B cell (primary cell): Measurements from ENCODE around the gene CYS1. TPM values are rescaled to one million over a fixed set of nuclear protein-coding genes. Genes with fewer than 3 reads are reported as not detected.

Experiments used
- ATAC-seq: fragments of 200-7000 bp; cut with Tn5 transposase; one replicate; pipeline ENCODE4 v1.10.0; 2021; ENCODE audit warnings: low read depth, mild to moderate bottlenecking, moderate number of reproducible peaks, moderate library complexity
- CTCF ChIA-PET: fragments of 350-600 bp; sonication (Branson Sonifier 250); formaldehyde crosslinking; loops from one replicate; lab custom pipeline; 2021; ENCODE audit warnings: antibody characterized with exemption, inconsistent platforms; lab: Charles Lee
- POLR2A ChIA-PET: fragments of 350-600 bp; sonication (Branson Sonifier 250); formaldehyde crosslinking; loops from one replicate; lab custom pipeline; 2021; ENCODE audit warnings: antibody characterized with exemption; lab: Charles Lee
- DNase-seq: peaks from one replicate; pipeline ENCODE4 v3.0.0; 2013
- H2AFZ ChIP-seq: 2 replicates; pipeline ENCODE4 v1.6.1; 2012; ENCODE audit warnings: mild to moderate bottlenecking, low read depth, low read length; ENCODE audit not compliant: insufficient read depth, poor library complexity, severe bottlenecking
- H3K27ac ChIP-seq, 2 donors: 1 replicate in 1 of 2; 2 replicates in 1 of 2; pipeline ENCODE4 v1.5.1; 2012 to 2013; ENCODE audit warnings: low read length in 2 of 2, mild to moderate bottlenecking in 2 of 2, moderate library complexity in 1 of 2
- H3K27me3 ChIP-seq, 4 experiments: fragments of 200-600 bp in 1 of 4; sonication (generic) in 1 of 4; replicated peaks in 1 of 4; 1 replicate in 2 of 4; 2 replicates in 2 of 4; pipeline versions ENCODE4 v1.6.1 to v1.7.0; 2013 to 2016; ENCODE audit warnings: low read length in 3 of 4, mild to moderate bottlenecking in 2 of 4, mixed read lengths in 1 of 4, moderate library complexity in 1 of 4; ENCODE audit not compliant: insufficient read depth in 4 of 4, control insufficient read depth in 3 of 4; ENCODE audit errors: control extremely low read depth in 1 of 4
- H3K36me3 ChIP-seq, 2 experiments: replicated peaks in 1 of 2; 1 replicate in 1 of 2; 2 replicates in 1 of 2; pipeline versions ENCODE4 v1.6.1 to v1.7.1; 2013; ENCODE audit warnings: low read length in 1 of 2; ENCODE audit not compliant: insufficient read depth in 2 of 2, control insufficient read depth in 1 of 2; ENCODE audit errors: control extremely low read depth in 1 of 2, extremely low read depth in 1 of 2
- H3K4me1 ChIP-seq, 2 donors: fragments of 200-600 bp in 1 of 2; sonication (generic) in 1 of 2; 1 replicate in 1 of 2; 2 replicates in 1 of 2; pipeline versions ENCODE4 v1.5.1 to v1.6.1; 2013 to 2017; ENCODE audit warnings: low read length in 2 of 2; ENCODE audit not compliant: control insufficient read depth in 2 of 2, insufficient read depth in 2 of 2
- H3K4me2 ChIP-seq: replicated peaks from 2 replicates; pipeline ENCODE3; 2012; ENCODE audit warnings: mild to moderate bottlenecking, low read depth, low read length; ENCODE audit not compliant: poor library complexity, severe bottlenecking
- H3K4me3 ChIP-seq, 5 experiments: fragments of 200-600 bp in 1 of 5; sonication (generic) in 1 of 5; 1 replicate in 3 of 5; 2 replicates in 2 of 5; pipeline versions ENCODE4 v1.5.1 to v1.7.0; 2011 to 2016; ENCODE audit warnings: low read length in 4 of 5, mild to moderate bottlenecking in 4 of 5, low read depth in 2 of 5, control low read depth in 1 of 5, moderate library complexity in 1 of 5; ENCODE audit not compliant: insufficient read depth in 1 of 5; ENCODE audit errors: control extremely low read depth in 1 of 5, extremely low read depth in 1 of 5
- H3K79me2 ChIP-seq: fragments of 200-600 bp; sonication (generic); one replicate; pipeline ENCODE4 v1.6.0; 2016; ENCODE audit warnings: low read length; ENCODE audit not compliant: control insufficient read depth, insufficient read depth
- H3K9ac ChIP-seq: fragments of 200-600 bp; sonication (generic); 2 replicates; pipeline ENCODE4 v1.6.1; 2017; ENCODE audit warnings: mild to moderate bottlenecking, low read length, moderate library complexity
- H3K9me3 ChIP-seq, 3 donors: one replicate each; pipeline versions ENCODE4 v1.6.1 to v1.7.1; 2013; ENCODE audit warnings: low read length in 2 of 3; ENCODE audit not compliant: control insufficient read depth in 2 of 3, insufficient read depth in 1 of 3; ENCODE audit errors: control extremely low read depth in 1 of 3
- H4K20me1 ChIP-seq: 2 replicates; pipeline ENCODE4 v1.6.0; 2012; ENCODE audit warnings: mild to moderate bottlenecking, low read length; ENCODE audit not compliant: insufficient read depth, control insufficient read depth, poor library complexity, severe bottlenecking
- H3K27ac Mint-ChIP-seq: one replicate; pipeline ENCODE4 v1.8.0; 2021; ENCODE audit warnings: mixed read lengths
- H3K27me3 Mint-ChIP-seq: one replicate; pipeline ENCODE4 v1.8.0; 2021; ENCODE audit warnings: mixed read lengths
- H3K4me1 Mint-ChIP-seq: one replicate; pipeline ENCODE4 v1.8.0; 2021; ENCODE audit warnings: mixed read lengths
- H3K4me3 Mint-ChIP-seq: one replicate; pipeline ENCODE4 v1.8.0; 2021; ENCODE audit warnings: mixed read lengths
- H3K9me3 Mint-ChIP-seq: one replicate; pipeline ENCODE4 v1.8.0; 2022; ENCODE audit warnings: mixed read lengths; ENCODE audit not compliant: insufficient read depth
- CTCF ChIP-seq: fragments of 200-600 bp; IDR thresholded peaks from one replicate; pipeline ENCODE4 v1.8.0; 2022; ENCODE audit warnings: antibody characterized with exemption, mild to moderate bottlenecking
- EZH2 ChIP-seq: IDR thresholded peaks from 2 replicates; pipeline ENCODE4 v1.6.1; 2012; ENCODE audit warnings: borderline replicate concordance, low read depth, mild to moderate bottlenecking, moderate library complexity, low read length; ENCODE audit not compliant: insufficient read depth, poor library complexity, severe bottlenecking
- WGBS: methylation state at CpG from one replicate; pipeline ENCODE4 v1.1.5; 2013; ENCODE audit warnings: missing lambda C conversion rate; ENCODE audit not compliant: insufficient coverage; 5-methylcytosine and 5-hydroxymethylcytosine counted together
- intact Hi-C: fragments of 100-400 bp; cut with micrococcal nuclease; formaldehyde crosslinking; loops from one replicate; pipeline ENCODE4 v1.10.0; 2022
- polyA plus RNA-seq: library from polyadenylated mRNA; depleted of rRNA; stranded (reverse); fragments of >200 nt; gene quantifications from 2 replicates; pipeline ENCODE4 v1.2.3, GENCODE V29; 2012
- total RNA-seq, 2 donors: library from RNA; stranded (reverse); fragments of 120-200 nt in 1 of 2; gene quantifications; 1 replicate in 1 of 2; 2 replicates in 1 of 2; pipeline versions ENCODE4 v1.2.3 to v1.2.4, GENCODE V29; 2013 to 2022

CYS1 gene
- total and polyA plus RNA-seq, 2 donors (not counting 1 experiment from before 2014, with no cell fraction given): not detected

DNA sequence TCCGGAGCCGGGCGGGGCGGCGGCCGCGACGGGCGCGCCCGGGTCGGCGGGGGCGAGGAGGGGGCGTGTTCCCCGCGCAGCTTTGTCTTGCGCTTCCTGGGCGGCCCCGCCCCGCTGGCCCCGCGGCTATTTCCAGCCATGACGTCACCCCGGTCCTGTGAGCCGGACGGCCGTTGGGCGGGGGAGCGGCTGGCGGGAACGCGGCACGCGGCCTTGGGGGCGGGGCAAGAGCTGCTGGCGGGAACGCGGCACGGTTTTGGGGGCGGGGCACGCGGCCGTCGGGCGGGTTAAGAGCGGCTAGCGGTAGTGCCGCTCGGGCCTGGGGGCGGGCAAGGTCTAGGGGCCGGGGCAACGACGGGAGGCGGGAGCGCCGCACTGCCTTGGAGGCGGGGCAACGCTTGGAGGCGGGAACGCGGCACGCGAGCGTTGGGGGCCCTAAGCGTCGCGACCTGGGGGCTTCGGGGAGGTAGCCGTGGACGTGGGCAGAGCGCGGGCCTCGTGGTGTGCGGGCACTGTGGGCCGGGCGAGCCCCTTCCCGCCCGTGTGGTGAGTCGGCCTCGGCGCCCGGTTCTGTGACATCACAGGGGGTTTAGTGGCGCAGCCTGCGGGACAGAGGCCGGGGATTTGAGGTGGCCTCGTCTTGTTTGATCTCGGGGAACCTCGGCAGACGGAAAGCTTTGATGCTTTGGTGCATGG, 36.2 kb downstream of the CYS1 start:
- peak overlapping the region in 4 of 5 experiments; percentile 40 to 68 (median 58) for H3K4me3 ChIP-seq
- H3K27me3 Mint-ChIP-seq: no peaks in the 10 kb centered on the region
- ChIA-PET POLR2A (interaction anchor here (0.7 to 2.8 kb wide), 5 partner anchors 15 to 1091 kb away, joined by 3 to 16 read pairs (median 5); partner anchors contain the start of gene YWHAQ), CTCF (interaction anchor here (0.6 to 12.6 kb wide), 7 partner anchors 27 to 404 kb away, joined by 3 to 319 read pairs (median 7); partner anchors contain the start of gene ODC1)
- TF ChIP-seq CTCF (no peak), EZH2 (no peak)
- H3K79me2 ChIP-seq: peaks cover 2% of the 10 kb centered on the region
- peaks cover 0 to 20% (median 0%) of the 10 kb centered on the region in 3 donors for H3K9me3 ChIP-seq
- H3K4me1 ChIP-seq: peaks cover 12 to 20% of the 10 kb centered on the region in 2 donors
- peak overlapping the region; percentile 68 for H3K9ac ChIP-seq
- 24% methylated on average over 86 of the region's 90 CpGs for WGBS
- peak overlapping the region; percentile 82 for H3K27ac Mint-ChIP-seq
- H4K20me1 ChIP-seq: peaks cover 12% of the 10 kb centered on the region
- peak overlapping the region; percentile 56 for H2AFZ ChIP-seq
- peak overlapping the region; percentile 58 to 84 for H3K27ac ChIP-seq
- peak overlapping the region; percentile 87 for H3K4me3 Mint-ChIP-seq
- H3K4me1 Mint-ChIP-seq: peaks cover 26% of the 10 kb centered on the region
- no peaks in the 10 kb centered on the region for H3K27me3 ChIP-seq
- intact Hi-C loops: loop anchor here (1.0 to 10.0 kb wide), 12 partner anchors 15 to 1209 kb away; partner anchors contain the start of genes ADAM17, GRHL1, IAH1 and KIDINS220
- ATAC-seq (peak; percentile 61), DNase-seq (peak; percentile 97)
- H3K36me3 ChIP-seq: peaks cover 0 to 26% of the 10 kb centered on the region in 2 experiments
- H3K4me2 ChIP-seq: peak overlapping the region; percentile 83
- no peaks in the 10 kb centered on the region for H3K9me3 Mint-ChIP-seq
